HepG2 (cell line): ENCODE measurements around the gene YEATS4. TPM values are rescaled to one million over a fixed set of nuclear protein-coding genes. Genes with fewer than 3 reads are reported as not detected.

ENCODE experiments used
- GABPA ChIP-seq, 2 experiments: IDR thresholded peaks; 2 replicates each; pipeline ENCODE4 v1.6.1; 2011 to 2016; ENCODE audit warnings: low read depth in 2 of 2, low read length in 1 of 2, missing biosample characterization in 1 of 2, missing genetic modification characterization in 1 of 2
- GATAD2A ChIP-seq: IDR thresholded peaks from 2 replicates; pipeline ENCODE4 v1.6.1; 2016
- HNRNPH1 ChIP-seq: fragments of 200-400 bp; formaldehyde crosslinking; optimal IDR thresholded peaks from 2 replicates; pipeline ENCODE3; 2017; ENCODE audit warnings: mild to moderate bottlenecking, low read depth, low read length
- KDM1A ChIP-seq: IDR thresholded peaks from 2 replicates; pipeline ENCODE4 v1.6.1; 2016; ENCODE audit warnings: missing compliant biosample characterization
- MBNL3 ChIP-seq: fragments of 250-450 bp; sonication (Bioruptor Pico); conservative IDR thresholded peaks from 2 replicates; pipeline ENCODE4 v1.8.0; 2022; ENCODE audit warnings: mild to moderate bottlenecking, inconsistent platforms
- MYNN ChIP-seq: sonication (generic); formaldehyde crosslinking; IDR thresholded peaks from 2 replicates; pipeline ENCODE4 v1.4.0; 2020; ENCODE audit warnings: mild to moderate bottlenecking, low read depth, missing genetic modification reagents
- SKI ChIP-seq: fragments of 450-650 bp; IDR thresholded peaks from one replicate; pipeline ENCODE4 v1.6.1; 2018; ENCODE audit warnings: mild to moderate bottlenecking; ENCODE audit not compliant: partially characterized antibody
- SP1 ChIP-seq, 2 experiments: fragments of 450-650 bp in 1 of 2; sonication (generic) in 1 of 2; formaldehyde crosslinking in 1 of 2; IDR thresholded peaks; 2 replicates each; pipeline versions ENCODE4 v1.4.0 to v1.6.1; 2016 to 2020; ENCODE audit warnings: missing genetic modification reagents in 1 of 2
- ZFYVE20 ChIP-seq: sonication (generic); formaldehyde crosslinking; IDR thresholded peaks from 2 replicates; pipeline ENCODE4 v1.8.0; 2023; ENCODE audit warnings: low read depth, mild to moderate bottlenecking, moderate library complexity, missing genetic modification reagents, borderline replicate concordance
- ZNF205 ChIP-seq: IDR thresholded peaks from 2 replicates; pipeline ENCODE4 v1.6.1; 2018; ENCODE audit warnings: missing biosample characterization, missing genetic modification reagents
- ZNF224 ChIP-seq: sonication (generic); formaldehyde crosslinking; IDR thresholded peaks from 2 replicates; pipeline ENCODE4 v1.5.0; 2020; ENCODE audit warnings: mild to moderate bottlenecking, missing genetic modification reagents
- ZNF225 ChIP-seq: sonication (generic); formaldehyde crosslinking; IDR thresholded peaks from 2 replicates; pipeline ENCODE4 v1.4.0; 2020; ENCODE audit warnings: mild to moderate bottlenecking, missing genetic modification reagents
- ZNF33B ChIP-seq: sonication (generic); formaldehyde crosslinking; IDR thresholded peaks from 2 replicates; pipeline ENCODE4 v1.5.1; 2020; ENCODE audit warnings: mild to moderate bottlenecking, missing genetic modification reagents
- ZNF790 ChIP-seq: sonication (generic); formaldehyde crosslinking; IDR thresholded peaks from 2 replicates; pipeline ENCODE4 v1.8.0; 2022; ENCODE audit warnings: missing genetic modification reagents, mild to moderate bottlenecking, borderline replicate concordance
- ZNF841 ChIP-seq: sonication (generic); formaldehyde crosslinking; IDR thresholded peaks from 2 replicates; pipeline ENCODE4 v1.8.1; 2023; ENCODE audit warnings: missing genetic modification reagents, borderline replicate concordance
- polyA plus RNA-seq, 8 experiments: library from polyadenylated mRNA; depleted of rRNA in 3 of 8; stranded (reverse) in 7 of 8; unstranded in 1 of 8; fragments of >200 nt; fragmentation: Illumina TruSeq in 4 of 8; extraction: Trizol in 4 of 8; gene quantifications; 2 replicates each; pipeline versions ENCODE4 v1.2.1 to v1.2.3, GENCODE V29; 2011 to 2016; ENCODE audit warnings: low read depth in 4 of 8, missing spikeins in 1 of 8, mixed read lengths in 1 of 8; ENCODE audit not compliant: insufficient read depth in 1 of 8
- total RNA-seq, 5 experiments: library from RNA; depleted of rRNA; stranded (reverse); fragments of >200 nt; fragmentation: Illumina TruSeq; extraction: Trizol; gene quantifications; 2 replicates each; pipeline ENCODE4 v1.2.3, GENCODE V29; 2016; ENCODE audit warnings: low read depth in 1 of 5
- TF ChIP-seq, protein P1 (sequence below): sonication (generic); formaldehyde crosslinking; conservative IDR thresholded peaks from 2 replicates; pipeline ENCODE4 v1.4.0; 2020; ENCODE audit warnings: missing genetic modification reagents
- TF ChIP-seq, protein P2 (sequence below): sonication (generic); formaldehyde crosslinking; IDR thresholded peaks from 2 replicates; pipeline ENCODE4 v1.5.1; 2020; ENCODE audit warnings: mild to moderate bottlenecking, missing genetic modification reagents, borderline replicate concordance
- TF ChIP-seq, protein P3 (sequence below): IDR thresholded peaks from 2 replicates; pipeline ENCODE4 v1.6.1; 2012; ENCODE audit warnings: low read length, improper control_type of control experiment
- TF ChIP-seq, protein P4 (sequence below): sonication (generic); formaldehyde crosslinking; IDR thresholded peaks from 2 replicates; pipeline ENCODE4 v1.5.0; 2020; ENCODE audit warnings: missing genetic modification reagents
- TF ChIP-seq, protein P5 (sequence below): sonication (generic); formaldehyde crosslinking; IDR thresholded peaks from 2 replicates; pipeline ENCODE4 v1.4.0; 2020; ENCODE audit warnings: missing genetic modification reagents

YEATS4 gene
- total and polyA plus RNA-seq, 2 of the 13 experiments (the other 11 are each of a cell fraction or from before 2014, with no cell fraction given) = 16.8 to 45.0 TPM

DNA sequence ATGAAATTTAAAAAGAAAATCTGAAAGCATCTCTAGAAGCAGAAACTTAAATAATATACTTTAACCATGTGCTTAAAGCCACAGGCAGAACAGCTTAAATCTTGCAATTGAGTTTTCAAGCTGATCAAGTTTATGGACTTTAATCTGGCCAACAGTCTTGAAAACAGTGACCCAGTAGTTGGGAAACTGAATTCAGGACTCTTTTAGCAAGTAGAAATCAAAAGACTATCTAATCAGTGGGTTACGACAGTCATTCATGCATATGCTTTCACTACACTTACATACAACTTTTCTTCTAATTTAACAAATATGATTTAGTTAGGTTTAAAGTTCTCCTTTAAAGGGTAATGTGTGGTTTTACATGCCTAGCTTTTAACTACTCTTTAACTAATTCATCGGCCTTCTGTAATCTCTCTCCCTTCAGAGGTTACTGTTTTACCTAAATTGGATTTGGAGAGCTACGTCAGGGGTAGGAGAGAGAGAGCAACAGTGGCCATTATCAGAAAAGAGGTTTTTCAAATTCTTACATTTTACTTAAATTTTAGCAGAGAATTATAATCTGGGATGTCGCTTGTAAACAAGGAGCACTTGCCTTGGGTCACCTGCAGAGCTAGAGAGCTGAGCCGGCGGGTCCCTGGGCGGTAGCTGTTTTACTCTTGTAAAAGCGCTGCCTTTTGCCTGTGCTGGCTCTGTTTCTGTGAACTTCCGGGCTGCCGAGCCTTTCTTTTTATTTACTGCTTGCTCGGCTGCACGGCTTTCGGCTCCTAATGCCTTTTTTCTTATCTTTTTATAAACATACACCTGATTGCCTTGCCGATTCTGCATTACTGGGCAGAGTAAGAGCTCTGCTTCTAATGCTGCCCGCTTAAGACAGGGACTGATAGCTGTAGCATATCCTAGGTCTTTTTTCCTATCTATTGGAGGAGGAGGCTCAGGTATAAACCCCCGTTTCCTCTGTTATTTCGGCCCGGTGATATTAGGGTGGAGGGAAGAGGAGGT lies 28.8 kb upstream of the YEATS4 start (continued):
- TF ChIP-seq, protein P1, sequence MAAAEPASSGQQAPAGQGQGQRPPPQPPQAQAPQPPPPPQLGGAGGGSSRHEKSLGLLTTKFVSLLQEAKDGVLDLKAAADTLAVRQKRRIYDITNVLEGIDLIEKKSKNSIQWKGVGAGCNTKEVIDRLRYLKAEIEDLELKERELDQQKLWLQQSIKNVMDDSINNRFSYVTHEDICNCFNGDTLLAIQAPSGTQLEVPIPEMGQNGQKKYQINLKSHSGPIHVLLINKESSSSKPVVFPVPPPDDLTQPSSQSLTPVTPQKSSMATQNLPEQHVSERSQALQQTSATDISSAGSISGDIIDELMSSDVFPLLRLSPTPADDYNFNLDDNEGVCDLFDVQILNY (CRISPR knock-in tag) = no peak
- no peak for TF ChIP-seq HNRNPH1
- TF ChIP-seq, protein P2, sequence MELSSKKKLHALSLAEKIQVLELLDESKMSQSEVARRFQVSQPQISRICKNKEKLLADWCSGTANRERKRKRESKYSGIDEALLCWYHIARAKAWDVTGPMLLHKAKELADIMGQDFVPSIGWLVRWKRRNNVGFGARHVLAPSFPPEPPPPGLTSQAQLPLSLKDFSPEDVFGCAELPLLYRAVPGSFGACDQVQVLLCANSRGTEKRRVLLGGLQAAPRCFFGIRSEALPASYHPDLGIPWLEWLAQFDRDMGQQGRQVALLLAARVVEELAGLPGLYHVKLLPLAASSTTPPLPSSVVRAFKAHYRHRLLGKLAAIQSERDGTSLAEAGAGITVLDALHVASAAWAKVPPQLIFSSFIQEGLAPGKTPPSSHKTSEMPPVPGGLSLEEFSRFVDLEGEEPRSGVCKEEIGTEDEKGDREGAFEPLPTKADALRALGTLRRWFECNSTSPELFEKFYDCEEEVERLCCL (CRISPR knock-in tag) = 0 out of 2 replicates have a peak, but pooled peaks have one; percentile 7
- TF ChIP-seq, protein P3, sequence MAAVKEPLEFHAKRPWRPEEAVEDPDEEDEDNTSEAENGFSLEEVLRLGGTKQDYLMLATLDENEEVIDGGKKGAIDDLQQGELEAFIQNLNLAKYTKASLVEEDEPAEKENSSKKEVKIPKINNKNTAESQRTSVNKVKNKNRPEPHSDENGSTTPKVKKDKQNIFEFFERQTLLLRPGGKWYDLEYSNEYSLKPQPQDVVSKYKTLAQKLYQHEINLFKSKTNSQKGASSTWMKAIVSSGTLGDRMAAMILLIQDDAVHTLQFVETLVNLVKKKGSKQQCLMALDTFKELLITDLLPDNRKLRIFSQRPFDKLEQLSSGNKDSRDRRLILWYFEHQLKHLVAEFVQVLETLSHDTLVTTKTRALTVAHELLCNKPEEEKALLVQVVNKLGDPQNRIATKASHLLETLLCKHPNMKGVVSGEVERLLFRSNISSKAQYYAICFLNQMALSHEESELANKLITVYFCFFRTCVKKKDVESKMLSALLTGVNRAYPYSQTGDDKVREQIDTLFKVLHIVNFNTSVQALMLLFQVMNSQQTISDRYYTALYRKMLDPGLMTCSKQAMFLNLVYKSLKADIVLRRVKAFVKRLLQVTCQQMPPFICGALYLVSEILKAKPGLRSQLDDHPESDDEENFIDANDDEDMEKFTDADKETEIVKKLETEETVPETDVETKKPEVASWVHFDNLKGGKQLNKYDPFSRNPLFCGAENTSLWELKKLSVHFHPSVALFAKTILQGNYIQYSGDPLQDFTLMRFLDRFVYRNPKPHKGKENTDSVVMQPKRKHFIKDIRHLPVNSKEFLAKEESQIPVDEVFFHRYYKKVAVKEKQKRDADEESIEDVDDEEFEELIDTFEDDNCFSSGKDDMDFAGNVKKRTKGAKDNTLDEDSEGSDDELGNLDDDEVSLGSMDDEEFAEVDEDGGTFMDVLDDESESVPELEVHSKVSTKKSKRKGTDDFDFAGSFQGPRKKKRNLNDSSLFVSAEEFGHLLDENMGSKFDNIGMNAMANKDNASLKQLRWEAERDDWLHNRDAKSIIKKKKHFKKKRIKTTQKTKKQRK = no peak
- TF ChIP-seq ZNF205 (CRISPR knock-in tag) = 0 out of 2 replicates have a peak, but pooled peaks have one; percentile 2
- TF ChIP-seq, protein P4, sequence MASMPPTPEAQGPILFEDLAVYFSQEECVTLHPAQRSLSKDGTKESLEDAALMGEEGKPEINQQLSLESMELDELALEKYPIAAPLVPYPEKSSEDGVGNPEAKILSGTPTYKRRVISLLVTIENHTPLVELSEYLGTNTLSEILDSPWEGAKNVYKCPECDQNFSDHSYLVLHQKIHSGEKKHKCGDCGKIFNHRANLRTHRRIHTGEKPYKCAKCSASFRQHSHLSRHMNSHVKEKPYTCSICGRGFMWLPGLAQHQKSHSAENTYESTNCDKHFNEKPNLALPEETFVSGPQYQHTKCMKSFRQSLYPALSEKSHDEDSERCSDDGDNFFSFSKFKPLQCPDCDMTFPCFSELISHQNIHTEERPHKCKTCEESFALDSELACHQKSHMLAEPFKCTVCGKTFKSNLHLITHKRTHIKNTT (CRISPR knock-in tag) = no peak
- no peak for TF ChIP-seq ZNF790
- no peak for TF ChIP-seq MYNN (CRISPR knock-in tag)
- no peak for TF ChIP-seq ZNF33B
- no peak for TF ChIP-seq GABPA (IDR thresholded peaks at IDR 0.05; ENCODE audit: low read depth, low read length)
- TF ChIP-seq GABPA (CRISPR knock-in tag; IDR thresholded peaks at IDR 0.05; ENCODE audit: low read depth) = 0 out of 2 replicates have a peak, but pooled peaks have one; percentile 14
- no peak for TF ChIP-seq ZNF225 (CRISPR knock-in tag)
- TF ChIP-seq GATAD2A = no peak
- TF ChIP-seq, protein P5, sequence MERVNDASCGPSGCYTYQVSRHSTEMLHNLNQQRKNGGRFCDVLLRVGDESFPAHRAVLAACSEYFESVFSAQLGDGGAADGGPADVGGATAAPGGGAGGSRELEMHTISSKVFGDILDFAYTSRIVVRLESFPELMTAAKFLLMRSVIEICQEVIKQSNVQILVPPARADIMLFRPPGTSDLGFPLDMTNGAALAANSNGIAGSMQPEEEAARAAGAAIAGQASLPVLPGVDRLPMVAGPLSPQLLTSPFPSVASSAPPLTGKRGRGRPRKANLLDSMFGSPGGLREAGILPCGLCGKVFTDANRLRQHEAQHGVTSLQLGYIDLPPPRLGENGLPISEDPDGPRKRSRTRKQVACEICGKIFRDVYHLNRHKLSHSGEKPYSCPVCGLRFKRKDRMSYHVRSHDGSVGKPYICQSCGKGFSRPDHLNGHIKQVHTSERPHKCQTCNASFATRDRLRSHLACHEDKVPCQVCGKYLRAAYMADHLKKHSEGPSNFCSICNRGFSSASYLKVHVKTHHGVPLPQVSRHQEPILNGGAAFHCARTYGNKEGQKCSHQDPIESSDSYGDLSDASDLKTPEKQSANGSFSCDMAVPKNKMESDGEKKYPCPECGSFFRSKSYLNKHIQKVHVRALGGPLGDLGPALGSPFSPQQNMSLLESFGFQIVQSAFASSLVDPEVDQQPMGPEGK (CRISPR knock-in tag) = no peak
- no peak for TF ChIP-seq SP1 (IDR thresholded peaks at IDR 0.05)
- no peak for TF ChIP-seq SP1 (CRISPR knock-in tag; IDR thresholded peaks at IDR 0.05)
- no peak for TF ChIP-seq KDM1A (CRISPR knock-in tag)
- TF ChIP-seq ZNF224 (CRISPR knock-in tag) = no peak
- TF ChIP-seq SKI = no peak
- TF ChIP-seq ZNF841 (CRISPR knock-in tag) = no peak
- TF ChIP-seq MBNL3 (CRISPR knock-in tag) = no peak
- no peak for TF ChIP-seq ZFYVE20 (CRISPR knock-in tag)
